ENCODE results near the gene FOXE3. TPM values are rescaled to one million over a fixed set of nuclear protein-coding genes. Genes with fewer than 3 reads are reported as not detected.

Gene FOXE3
- total and polyA plus RNA-seq, 9 of the 15 experiments (the other 6 are each of a cell fraction or from before 2014, with no cell fraction given), result not detected

DNA sequence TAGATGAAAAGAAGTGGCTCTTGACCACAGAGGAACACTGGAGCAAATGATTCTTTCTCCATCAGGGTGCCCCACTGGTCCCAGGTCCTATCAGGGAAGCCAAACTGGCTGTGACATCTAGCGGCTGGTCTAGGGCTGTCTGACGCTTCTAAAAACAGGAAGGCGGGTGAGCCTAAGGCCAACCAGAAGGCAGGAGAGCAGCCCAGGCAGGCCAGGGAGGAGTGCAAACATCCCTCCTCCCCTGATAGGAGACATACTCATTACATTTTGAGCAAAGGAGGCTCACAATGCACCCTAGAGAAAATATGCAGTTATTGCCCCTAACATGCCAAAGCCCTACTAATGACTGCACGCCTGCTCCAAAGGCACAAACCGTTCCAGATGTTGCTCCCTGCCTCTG lies 10.4 kb upstream of the FOXE3 start:
- Histone ChIP-seq H2AFZ (ENCODE audit: low read depth, low read length) (no peak overlapping the region), H3K4me1 (replicated peaks in 1 of 2; ENCODE audit: control insufficient read depth in 2 of 2, insufficient read depth in 2 of 2, low read length in 2 of 2) (no peaks in the 10 kb centered on the region), H3K4me3 (no peak overlapping the region), H3K9ac (ENCODE audit: insufficient read depth in 1 of 2, low read depth in 2 of 2, low read length in 2 of 2) (no peak overlapping the region), H3K27me3 (ENCODE audit: control insufficient read depth in 2 of 2, insufficient read depth in 2 of 2, low read length in 2 of 2) (peaks cover 67 to 74% of the 10 kb centered on the region in 2 experiments), H3K4me2 (ENCODE audit: insufficient read depth, low read length) (no peak overlapping the region), H3K9me1 (ENCODE audit: control insufficient read depth, insufficient read depth, low read length) (no peaks in the 10 kb centered on the region), H3K9me3 (replicated peaks; ENCODE audit: control insufficient read depth, insufficient read depth, low read depth, low read length) (no peaks in the 10 kb centered on the region), H3K27ac (ENCODE audit: extremely low read depth, low read depth, low read length) (no peak overlapping the region), H4K20me1 (replicated peaks; ENCODE audit: control insufficient read depth, insufficient read depth, low read length) (no peaks in the 10 kb centered on the region), H3K79me2 (ENCODE audit: control insufficient read depth, insufficient read depth, low read length) (no peaks in the 10 kb centered on the region), H3K36me3 (ENCODE audit: control insufficient read depth, insufficient read depth, low read length) (no peaks in the 10 kb centered on the region)
- BruUV-seq (replicated peaks), result no TSS peak
- WGBS (ENCODE audit: insufficient coverage, low coverage, missing lambda C conversion rate), result 13% methylated on average over 5 of the region's 5 CpGs
- peak; percentile 85 for ATAC-seq
- CTCF ChIA-PET (ENCODE audit: low intra/inter-chr PET ratio), result interaction anchor here (0.8 kb wide), 1 partner anchor 227 kb away, joined by 4 read pairs; no protein-coding TSS in a partner anchor
- intact Hi-C loops (cut with micrococcal nuclease) (no loop called here), in situ Hi-C loops (cut with MboI) (no loop called here)
- FAIRE-seq, result peak; percentile 35
- POLR2A ChIA-PET, result interaction anchor here (0.6 kb wide), 1 partner anchor 350 kb away, joined by 5 read pairs; no protein-coding TSS in a partner anchor
- peak in 2 of 4 experiments; percentile 40 to 45 for DNase-seq (ENCODE audit: extremely low read depth in 1 of 4, low spot score in 3 of 4)
- TF ChIP-seq RBFOX2 (IDR thresholded peaks at IDR 0.05; ENCODE audit: low read depth, low read length), result no peak
- no peak for TF ChIP-seq RFX7 (CRISPR knock-in tag; IDR thresholded peaks at IDR 0.05)
- TF ChIP-seq ZNF263 (CRISPR knock-in tag; IDR thresholded peaks at IDR 0.05; ENCODE audit: borderline replicate concordance), result peak; percentile 79
- no peak for TF ChIP-seq RBM15 (IDR thresholded peaks at IDR 0.05; ENCODE audit: insufficient read depth, low read length)
- TF ChIP-seq, protein P1, sequence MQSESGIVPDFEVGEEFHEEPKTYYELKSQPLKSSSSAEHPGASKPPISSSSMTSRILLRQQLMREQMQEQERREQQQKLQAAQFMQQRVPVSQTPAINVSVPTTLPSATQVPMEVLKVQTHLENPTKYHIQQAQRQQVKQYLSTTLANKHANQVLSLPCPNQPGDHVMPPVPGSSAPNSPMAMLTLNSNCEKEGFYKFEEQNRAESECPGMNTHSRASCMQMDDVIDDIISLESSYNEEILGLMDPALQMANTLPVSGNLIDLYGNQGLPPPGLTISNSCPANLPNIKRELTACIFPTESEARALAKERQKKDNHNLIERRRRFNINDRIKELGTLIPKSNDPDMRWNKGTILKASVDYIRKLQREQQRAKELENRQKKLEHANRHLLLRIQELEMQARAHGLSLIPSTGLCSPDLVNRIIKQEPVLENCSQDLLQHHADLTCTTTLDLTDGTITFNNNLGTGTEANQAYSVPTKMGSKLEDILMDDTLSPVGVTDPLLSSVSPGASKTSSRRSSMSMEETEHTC (IDR thresholded peaks at IDR 0.05), result no peak
- TF ChIP-seq ZFP36 (IDR thresholded peaks at IDR 0.05; ENCODE audit: low read depth, low read length, partially characterized antibody), result peak; percentile 23
- TF ChIP-seq CCAR2 (IDR thresholded peaks at IDR 0.05; ENCODE audit: low read depth, low read length), result no peak
- TF ChIP-seq, protein P2, sequence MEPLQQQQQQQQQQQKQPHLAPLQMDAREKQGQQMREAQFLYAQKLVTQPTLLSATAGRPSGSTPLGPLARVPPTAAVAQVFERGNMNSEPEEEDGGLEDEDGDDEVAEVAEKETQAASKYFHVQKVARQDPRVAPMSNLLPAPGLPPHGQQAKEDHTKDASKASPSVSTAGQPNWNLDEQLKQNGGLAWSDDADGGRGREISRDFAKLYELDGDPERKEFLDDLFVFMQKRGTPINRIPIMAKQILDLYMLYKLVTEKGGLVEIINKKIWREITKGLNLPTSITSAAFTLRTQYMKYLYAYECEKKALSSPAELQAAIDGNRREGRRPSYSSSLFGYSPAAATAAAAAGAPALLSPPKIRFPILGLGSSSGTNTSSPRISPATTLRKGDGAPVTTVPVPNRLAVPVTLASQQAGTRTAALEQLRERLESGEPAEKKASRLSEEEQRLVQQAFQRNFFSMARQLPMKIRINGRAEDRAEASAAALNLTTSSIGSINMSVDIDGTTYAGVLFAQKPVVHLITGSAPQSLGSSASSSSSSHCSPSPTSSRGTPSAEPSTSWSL (CRISPR knock-in tag; IDR thresholded peaks at IDR 0.05; ENCODE audit: borderline replicate concordance), result no peak
- no peak for TF ChIP-seq NR0B1 (IDR thresholded peaks at IDR 0.05; ENCODE audit: partially characterized antibody)
- TF ChIP-seq RBM17 (IDR thresholded peaks at IDR 0.05; ENCODE audit: borderline replicate concordance, low read depth, low read length), result no peak
- no peak for TF ChIP-seq ZNF174 (CRISPR knock-in tag; IDR thresholded peaks at IDR 0.05)
- TF ChIP-seq, protein P3, sequence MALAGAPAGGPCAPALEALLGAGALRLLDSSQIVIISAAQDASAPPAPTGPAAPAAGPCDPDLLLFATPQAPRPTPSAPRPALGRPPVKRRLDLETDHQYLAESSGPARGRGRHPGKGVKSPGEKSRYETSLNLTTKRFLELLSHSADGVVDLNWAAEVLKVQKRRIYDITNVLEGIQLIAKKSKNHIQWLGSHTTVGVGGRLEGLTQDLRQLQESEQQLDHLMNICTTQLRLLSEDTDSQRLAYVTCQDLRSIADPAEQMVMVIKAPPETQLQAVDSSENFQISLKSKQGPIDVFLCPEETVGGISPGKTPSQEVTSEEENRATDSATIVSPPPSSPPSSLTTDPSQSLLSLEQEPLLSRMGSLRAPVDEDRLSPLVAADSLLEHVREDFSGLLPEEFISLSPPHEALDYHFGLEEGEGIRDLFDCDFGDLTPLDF (CRISPR knock-in tag; IDR thresholded peaks at IDR 0.05), result no peak
- TF ChIP-seq STAT5A (IDR thresholded peaks at IDR 0.05; ENCODE audit: borderline replicate concordance, low read length), result no peak
- no peak for TF ChIP-seq SMAD1 (IDR thresholded peaks at IDR 0.05; ENCODE audit: low read depth, low read length, partially characterized antibody)
- TF ChIP-seq POLR2H (tag; IDR thresholded peaks at IDR 0.05; ENCODE audit: low read depth), result no peak
- no peak for TF ChIP-seq ZBED1 (IDR thresholded peaks at IDR 0.05)
- no peak for TF ChIP-seq ELF1 (tag; IDR thresholded peaks at IDR 0.05)
- TF ChIP-seq IFI16 (CRISPR knock-in tag; IDR thresholded peaks at IDR 0.05), result no peak

Data from K562 (cell line).